Aortic smooth muscle cell (primary cell): ENCODE results near the gene BRD3OS. TPM values are rescaled to one million over a fixed set of nuclear protein-coding genes. Genes with fewer than 3 reads are reported as not detected.

ENCODE experiments used
- total RNA-seq: library from RNA; depleted of rRNA; stranded (reverse); fragments of >200 nt; gene quantifications from 2 replicates; pipeline ENCODE4 v1.2.3, GENCODE V29; 2014

The BRD3OS gene, protein sequence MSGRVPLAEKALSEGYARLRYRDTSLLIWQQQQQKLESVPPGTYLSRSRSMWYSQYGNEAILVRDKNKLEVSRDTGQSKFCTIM
- 13.5 and 17.6 TPM in 2 replicates for total RNA-seq

DNA sequence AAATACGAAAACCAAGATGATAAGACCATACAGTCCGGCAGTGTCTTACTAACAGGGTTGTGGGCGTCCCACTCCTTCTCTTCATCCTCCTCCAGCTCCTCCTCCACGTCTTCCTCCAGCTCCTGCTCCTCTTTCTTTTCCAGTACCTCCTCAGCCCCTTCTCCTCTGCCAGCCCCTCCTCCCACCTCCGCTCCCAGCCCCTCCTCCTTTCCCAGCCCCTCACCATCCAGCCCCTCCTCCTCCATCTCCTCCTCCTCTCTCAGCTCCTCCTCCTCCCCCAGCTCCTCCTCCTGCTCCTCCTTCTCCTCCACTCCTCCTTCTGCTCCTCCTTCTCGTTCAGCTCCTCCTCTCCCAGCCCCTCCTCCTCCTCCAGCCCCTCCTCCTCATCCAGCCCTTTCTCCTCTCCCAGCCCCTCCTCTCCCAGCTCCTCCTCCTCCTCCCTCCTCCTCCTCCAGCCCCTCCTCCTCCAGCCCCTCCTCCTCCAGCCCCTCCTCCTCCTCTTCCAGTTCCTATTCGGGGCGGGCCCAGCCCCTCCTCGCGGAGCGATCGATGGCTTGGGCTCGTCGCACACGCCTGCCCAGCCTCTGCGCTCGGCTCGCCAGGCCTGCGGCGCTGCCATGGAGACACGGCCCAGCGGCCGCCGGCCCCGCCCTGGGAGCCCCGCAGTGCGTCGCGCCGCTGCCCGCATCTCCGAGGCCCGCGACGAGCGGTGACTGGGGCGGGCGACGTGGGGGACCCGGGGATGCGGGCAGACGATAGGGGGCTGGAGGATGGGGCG, at the start of gene BRD3OS:
TSS of gene BRD3OS (plus strand) at position 654 of the 778 bp plus-strand sequence. CDS start 1,267 bp downstream, outside the sequence.

DNA sequence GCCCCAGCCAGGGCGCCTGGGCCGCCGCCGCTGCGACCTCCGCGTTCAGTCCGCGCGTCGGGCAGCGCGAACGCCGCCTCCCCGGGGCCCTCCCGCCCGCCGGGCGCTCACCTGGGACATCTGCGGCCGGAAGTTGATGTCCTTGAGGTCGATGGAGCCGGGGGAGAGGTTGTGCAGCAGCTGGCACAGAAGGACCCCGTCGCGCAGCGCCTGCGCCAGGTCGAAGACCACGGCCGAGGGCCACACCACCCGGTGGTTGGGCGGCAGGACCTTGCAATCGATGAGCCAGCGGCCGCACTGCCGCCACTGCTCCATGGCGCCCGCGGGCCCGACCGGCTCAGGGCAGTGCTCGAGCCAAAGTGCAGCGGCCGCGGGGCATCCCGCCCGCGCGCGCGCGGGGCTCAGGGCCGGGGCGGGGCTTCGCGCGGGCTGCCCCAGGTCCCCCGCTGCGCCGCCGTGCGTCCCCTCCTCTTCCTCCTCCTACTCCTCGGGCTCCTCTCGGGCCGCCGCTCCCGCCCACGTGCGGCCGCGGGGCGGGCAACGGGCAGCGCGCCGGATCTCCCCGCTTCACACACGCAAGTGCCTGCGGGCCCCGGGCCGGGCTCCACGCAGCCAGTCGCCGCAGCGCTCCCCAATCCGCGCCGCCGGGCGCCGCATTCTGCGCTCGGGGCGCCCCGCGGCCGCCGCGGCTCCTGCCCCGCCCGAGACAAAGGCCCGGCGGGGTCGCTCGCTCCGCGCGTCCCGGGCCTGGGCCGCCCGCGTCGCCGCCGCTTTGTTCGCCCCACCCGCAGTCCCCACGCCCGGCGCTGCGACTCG, 33.1 kb upstream of the BRD3OS start, which contains the start of gene VAV2:
TSS of gene VAV2 (minus strand) at position 361 of the 816 bp plus-strand sequence. CDS start at position 315, 46 bp downstream.

DNA sequence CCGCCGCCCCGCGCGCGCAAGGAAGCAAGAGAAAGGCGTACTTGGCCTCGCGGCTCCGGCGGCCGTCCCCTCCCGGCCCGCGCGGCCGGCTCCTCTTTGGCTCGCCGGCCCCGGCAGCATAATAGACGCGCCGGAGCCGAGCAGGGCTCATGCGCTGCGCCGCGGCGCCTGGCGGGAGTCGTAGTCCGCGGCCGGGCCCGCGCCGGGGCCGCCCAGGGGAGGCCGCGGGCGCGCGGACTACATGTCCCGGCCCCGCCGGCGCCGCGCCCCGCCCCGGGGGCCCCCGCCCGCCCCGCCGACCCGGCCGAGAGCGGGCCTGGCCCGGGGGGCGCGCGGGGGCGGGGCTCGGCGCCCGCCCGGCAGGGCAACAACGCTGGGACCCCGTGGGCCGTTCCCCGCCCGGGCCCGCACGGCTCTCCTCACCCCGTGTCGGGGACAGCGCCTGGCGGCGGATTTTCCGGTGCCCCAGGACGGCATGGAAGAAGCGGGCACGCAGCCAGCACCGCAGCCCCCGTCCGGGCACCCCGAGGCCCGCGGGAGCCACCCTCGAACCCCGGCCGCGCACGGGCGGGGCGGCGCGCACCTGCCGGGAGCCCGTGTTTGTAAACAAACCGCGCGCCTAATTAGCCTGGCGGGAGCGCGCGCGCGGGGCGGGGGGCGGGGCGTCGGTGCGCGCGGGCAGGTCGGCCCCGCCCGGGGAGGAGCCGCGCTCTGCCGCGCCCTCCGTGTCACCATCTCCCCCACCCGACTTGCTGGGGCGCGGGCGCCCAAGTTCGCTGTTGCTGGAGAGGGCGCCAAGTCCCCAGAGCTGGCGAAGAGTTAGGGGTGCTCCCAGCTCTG, 42.8 kb downstream of the BRD3OS start, which contains the start of gene BRD3:
TSS of gene BRD3 (minus strand) at position 123 of the 840 bp plus-strand sequence. CDS start 14,549 bp downstream, outside the sequence.

Other genes starting within 250 kb of the BRD3OS start
- 17.8 and 18.0 TPM in 2 replicates for gene VAV2, start 33.2 kb upstream of the BRD3OS start, total RNA-seq
- 5.7 and 9.1 TPM in 2 replicates for gene BRD3, start 42.5 kb downstream of the BRD3OS start, total RNA-seq
- gene WDR5, start 110.6 kb downstream of the BRD3OS start, total RNA-seq: 11.6 and 13.5 TPM in 2 replicates
- not detected in 2 replicates for gene RNU6ATAC, start 139.1 kb downstream of the BRD3OS start, total RNA-seq